ENCODE measurements around the gene CEP162. TPM values are rescaled to one million over a fixed set of nuclear protein-coding genes. Genes with fewer than 3 reads are reported as not detected.
"Not testable (repeated sequence)": the region's sequence is repeated elsewhere in the genome, so short reads cannot be mapped to it uniquely, and the experiment has no call there.

Gene CEP162
- total RNA-seq, 1 donor from 2014 or later: 16.1 TPM

GRCh38 chr6:84086056-84086455 lies 141.4 kb downstream of the CEP162 start:
- no peak for DNase-seq

GRCh38 chr6:84084705-84085104 lies 142.7 kb downstream of the CEP162 start:
- not testable (repeated sequence) for DNase-seq

- no peak for DNase-seq
These were observed 144.7 kb downstream of the CEP162 start for GRCh38 chr6:84082689-84083265.

- no peak for DNase-seq
These were observed 146.2 kb downstream of the CEP162 start for GRCh38 chr6:84081222-84081621.

GRCh38 chr6:84078335-84078734 lies 149.1 kb downstream of the CEP162 start:
- DNase-seq: peak; percentile 88

GRCh38 chr6:84077645-84078044 lies 149.8 kb downstream of the CEP162 start:
- DNase-seq: no peak

- peak; percentile 84 for DNase-seq
These were observed 152.3 kb downstream of the CEP162 start for GRCh38 chr6:84074988-84075781.

Other genes starting within 250 kb of the CEP162 start
- gene MRAP2, start 193.9 kb downstream of the CEP162 start, total RNA-seq: 32.9 TPM